Measurements from ENCODE around the gene TIMM29.

Gene TIMM29

GRCh38 chr19:10920288-10920655, 8.3 kb upstream of the TIMM29 start:
- no peak for DNase-seq (ENCODE audit: low read depth)
- H3K4me3 ChIP-seq (ENCODE audit: low read length) = no peak overlapping the region
- TF ChIP-seq CTCF (IDR thresholded peaks at IDR 0.05; ENCODE audit: insufficient read depth, low read depth, low read length, missing control alignments) = no peak

- TF ChIP-seq CTCF (IDR thresholded peaks at IDR 0.05; ENCODE audit: insufficient read depth, low read depth, low read length, missing control alignments) = no peak
- DNase-seq (ENCODE audit: low read depth) = no peak
- no peak overlapping the region for H3K4me3 ChIP-seq (ENCODE audit: low read length)
Observed at GRCh38 chr19:10920781-10921180, 7.8 kb upstream of the TIMM29 start.

- DNase-seq (ENCODE audit: low read depth) = no peak
- no peak overlapping the region for H3K4me3 ChIP-seq (ENCODE audit: low read length)
- TF ChIP-seq CTCF (IDR thresholded peaks at IDR 0.05; ENCODE audit: insufficient read depth, low read depth, low read length, missing control alignments) = no peak
Observed at GRCh38 chr19:10921199-10921909, 7.3 kb upstream of the TIMM29 start.

GRCh38 chr19:10921910-10922637, 6.5 kb upstream of the TIMM29 start:
- TF ChIP-seq CTCF (IDR thresholded peaks at IDR 0.05; ENCODE audit: insufficient read depth, low read depth, low read length, missing control alignments) = no peak
- H3K4me3 ChIP-seq (ENCODE audit: low read length) = no peak overlapping the region
- DNase-seq (ENCODE audit: low read depth) = no peak

GRCh38 chr19:10922638-10923014, 6.0 kb upstream of the TIMM29 start:
- no peak for DNase-seq (ENCODE audit: low read depth)
- TF ChIP-seq CTCF (IDR thresholded peaks at IDR 0.05; ENCODE audit: insufficient read depth, low read depth, low read length, missing control alignments) = no peak
- no peak overlapping the region for H3K4me3 ChIP-seq (ENCODE audit: low read length)

GRCh38 chr19:10923260-10924112, 5.1 kb upstream of the TIMM29 start:
- TF ChIP-seq CTCF (IDR thresholded peaks at IDR 0.05; ENCODE audit: insufficient read depth, low read depth, low read length, missing control alignments) = no peak
- no peak for DNase-seq (ENCODE audit: low read depth)
- H3K4me3 ChIP-seq (ENCODE audit: low read length) = no peak overlapping the region

Data from epithelial cell of esophagus (primary cell).